GM12878 (cell line): ENCODE data around the gene TGM2. TPM values are rescaled to one million over a fixed set of nuclear protein-coding genes. Genes with fewer than 3 reads are reported as not detected.

Experiments used
- ATAC-seq: fragments of 200-7000 bp; cut with Tn5 transposase; 3 replicates; pipeline ENCODE4 v1.9.1; 2020; ENCODE audit warnings: mild to moderate bottlenecking, moderate library complexity
- BruUV-seq: library from RNA; stranded (reverse); fragments of 400-500 nt; replicated peaks from 2 replicates; lab custom pipeline; 2021; lab: Mats Ljungman, UMichigan
- CTCF ChIA-PET: fragments of 300-600 bp; sonication (Branson Sonifier 250); formaldehyde crosslinking; extraction: SDS; loops from one replicate; lab custom pipeline; 2021; ENCODE audit warnings: inconsistent platforms; lab: Yijun Ruan, JAX
- POLR2A ChIA-PET: fragments of 350-600 bp; formaldehyde crosslinking; extraction: SDS; loops from one replicate; lab custom pipeline; 2021; ENCODE audit warnings: inconsistent platforms; lab: Charles Lee
- RAD21 ChIA-PET: fragments of 300-600 bp; sonication (Branson Sonifier 250); formaldehyde crosslinking; loops from one replicate; lab custom pipeline; 2023; ENCODE audit warnings: antibody characterized with exemption; ENCODE audit not compliant: unreplicated experiment; lab: Charles Lee
- SMC1A ChIA-PET: fragments of 300-600 bp; sonication (Branson Sonifier 250); formaldehyde crosslinking; loops from one replicate; lab custom pipeline; 2023; ENCODE audit not compliant: unreplicated experiment, uncharacterized antibody; lab: Charles Lee
- DNase-seq: peaks from one replicate; pipeline ENCODE4 v3.0.0-alpha.2; 2011; ENCODE audit warnings: low read depth, low spot score
- FAIRE-seq: peaks from 3 replicates; lab custom pipeline; 2011; peaks lifted over from hg19 to GRCh38; lab: Jason Lieb, UNC
- H2AFZ ChIP-seq: 2 replicates; pipeline ENCODE4 v1.6.0; 2011; ENCODE audit warnings: low read depth, low read length, control low read depth; ENCODE audit not compliant: control insufficient read depth
- H3K27ac ChIP-seq: 2 replicates; pipeline ENCODE4 v1.5.1; 2011; ENCODE audit warnings: control low read depth; ENCODE audit not compliant: control insufficient read depth, insufficient read depth
- H3K27me3 ChIP-seq, 2 experiments: replicated peaks in 1 of 2; 2 replicates each; pipeline versions ENCODE4 v1.6.0 to v1.6.1; 2011; ENCODE audit warnings: low read length in 1 of 2; ENCODE audit not compliant: control insufficient read depth in 2 of 2, insufficient read depth in 2 of 2
- H3K36me3 ChIP-seq, 2 experiments: 2 replicates each; pipeline ENCODE4 v1.5.1; 2011; ENCODE audit warnings: low read length in 1 of 2; ENCODE audit not compliant: control insufficient read depth in 2 of 2, insufficient read depth in 2 of 2
- H3K4me1 ChIP-seq: 2 replicates; pipeline ENCODE4 v1.6.1; 2011; ENCODE audit warnings: mild to moderate bottlenecking, low read length, moderate library complexity, mixed read lengths; ENCODE audit not compliant: control insufficient read depth, insufficient read depth
- H3K4me2 ChIP-seq: 2 replicates; pipeline ENCODE4 v1.6.0; 2011; ENCODE audit warnings: control low read depth; ENCODE audit not compliant: control insufficient read depth, insufficient read depth
- H3K4me3 ChIP-seq: fragments of 200-600 bp; sonication (generic); 2 replicates; pipeline ENCODE4 v1.5.1; 2016
- H3K79me2 ChIP-seq: 2 replicates; pipeline ENCODE4 v1.6.0; 2011; ENCODE audit warnings: low read length; ENCODE audit not compliant: control insufficient read depth, insufficient read depth
- H3K9ac ChIP-seq: 2 replicates; pipeline ENCODE4 v1.8.0; 2011; ENCODE audit warnings: low read length, control low read depth, mixed read lengths; ENCODE audit not compliant: control insufficient read depth, insufficient read depth
- H3K9me3 ChIP-seq: replicated peaks from 3 replicates; pipeline ENCODE4 v1.5.1; 2011; ENCODE audit warnings: mild to moderate bottlenecking, low read length; ENCODE audit not compliant: control insufficient read depth, insufficient read depth
- H4K20me1 ChIP-seq: 2 replicates; pipeline ENCODE4 v1.6.0; 2011; ENCODE audit not compliant: control insufficient read depth, insufficient read depth
- BCL11A ChIP-seq: IDR thresholded peaks from 2 replicates; pipeline ENCODE4 v1.6.1; 2011; ENCODE audit warnings: low read depth, low read length
- IKZF2 ChIP-seq, 2 experiments: fragments of 450-650 bp; IDR thresholded peaks; 2 replicates each; pipeline ENCODE4 v1.6.1; 2017; ENCODE audit warnings: mild to moderate bottlenecking in 2 of 2, moderate library complexity in 2 of 2
- KDM1A ChIP-seq: fragments of 200-600 bp; sonication (generic); IDR thresholded peaks from 2 replicates; pipeline ENCODE4 v1.6.1; 2016; ENCODE audit warnings: borderline replicate concordance
- PKNOX1 ChIP-seq: fragments of 450-650 bp; IDR thresholded peaks from 2 replicates; pipeline ENCODE4 v1.6.1; 2016; ENCODE audit warnings: mild to moderate bottlenecking
- POU2F2 ChIP-seq: IDR thresholded peaks from 3 replicates; pipeline ENCODE4 v1.6.1; 2011; ENCODE audit warnings: low read depth, mild to moderate bottlenecking, low read length, borderline replicate concordance
- TAF1 ChIP-seq: IDR thresholded peaks from 2 replicates; pipeline ENCODE4 v1.6.1; 2011; ENCODE audit warnings: mild to moderate bottlenecking, low read depth, low read length, borderline replicate concordance
- TARDBP ChIP-seq: IDR thresholded peaks from 2 replicates; pipeline ENCODE4 v1.6.1; 2016; ENCODE audit warnings: borderline replicate concordance
- WGBS: methylation state at CpG from one replicate; pipeline ENCODE4 v1.1.6; 2016; ENCODE audit warnings: low lambda C conversion rate; ENCODE audit not compliant: insufficient replicate concordance, insufficient coverage; ENCODE audit errors: missing lambda C conversion rate; 5-methylcytosine and 5-hydroxymethylcytosine counted together
- in situ Hi-C: fragments of 300-500 bp; cut with MboI; formaldehyde crosslinking; loops from 9 replicates; pipeline ENCODE4 v1.14.3; 2018; ENCODE audit warnings: mixed read lengths
- intact Hi-C: fragments of 100-400 bp; cut with micrococcal nuclease; formaldehyde crosslinking; loops from one replicate; pipeline ENCODE4 v1.14.2; 2022; ENCODE audit not compliant: unreplicated experiment
- polyA plus RNA-seq, 11 experiments: library from polyadenylated mRNA; depleted of rRNA in 4 of 11; unstranded in 6 of 11; stranded (reverse) in 5 of 11; fragments of >200 nt; fragmentation: Nextera tagmentation in 4 of 11; fragmentation: Illumina TruSeq in 1 of 11; extraction: Ambion mirVana in 4 of 11; extraction: Trizol in 1 of 11; gene quantifications; 1 replicate in 1 of 11; 2 replicates in 10 of 11; pipeline versions ENCODE4 v1.2.1 to v1.2.3, GENCODE V29; 2011 to 2016; ENCODE audit warnings: inconsistent platforms in 2 of 11, missing spikeins in 2 of 11, low read depth in 1 of 11
- total RNA-seq, 4 experiments: library from RNA; depleted of rRNA in 3 of 4; stranded (reverse); fragments of >200 nt in 3 of 4; fragmentation: Illumina TruSeq in 1 of 4; extraction: Trizol in 1 of 4; gene quantifications; 2 replicates each; pipeline versions ENCODE4 v1.2.1 to v1.2.3, GENCODE V29; 2013 to 2021

TGM2 gene
- total and polyA plus RNA-seq, 10 of the 15 experiments (the other 5 are each of a cell fraction or from before 2014, with no cell fraction given) = 0.11 to 1.9 (median 0.51) TPM

DNA sequence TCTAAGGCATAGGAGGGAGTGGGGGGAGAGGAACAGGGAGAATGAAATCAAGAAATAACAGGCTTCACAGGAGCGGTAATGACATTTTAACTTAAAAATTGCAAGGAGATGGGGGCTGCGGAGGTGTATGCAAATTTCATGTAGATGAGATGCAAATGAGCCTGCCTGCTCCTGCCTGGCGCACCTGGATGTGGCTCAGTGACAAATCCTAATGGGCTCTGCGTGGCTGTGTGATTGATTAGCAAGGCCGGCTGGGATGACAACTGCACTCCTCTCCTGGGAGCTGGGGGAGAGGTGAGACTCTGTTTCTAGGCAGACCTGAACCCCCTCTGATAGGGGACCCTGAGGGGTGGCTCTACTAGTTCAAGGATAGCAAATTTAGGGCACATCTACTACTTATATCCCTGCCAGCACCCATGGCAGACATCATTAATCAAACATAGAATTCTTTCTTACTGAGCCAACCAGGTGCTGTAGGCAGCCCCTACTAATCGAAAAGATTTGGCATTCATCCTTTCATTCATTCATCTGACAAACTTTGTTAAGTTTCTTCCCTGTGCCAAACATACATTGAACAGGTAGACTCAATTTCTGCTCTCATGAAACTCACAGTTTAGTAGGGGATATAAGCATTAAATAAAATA lies 38.4 kb upstream of the TGM2 start:
- RAD21 ChIA-PET = no interaction called here
- WGBS = 46% methylated on average over 6 of the region's 6 CpGs
- Histone ChIP-seq H3K36me3 (no peaks in the 10 kb centered on the region), H3K9ac (no peak overlapping the region), H3K4me1 (no peaks in the 10 kb centered on the region), H3K9me3 (no peaks in the 10 kb centered on the region), H3K79me2 (no peaks in the 10 kb centered on the region)
- POLR2A ChIA-PET = no interaction called here
- intact Hi-C loops = no loop called here
- no TSS peak for BruUV-seq
- TF ChIP-seq BCL11A (no peak), TARDBP (no peak), POU2F2 (0 out of 3 replicates have a peak, but pooled peaks have one; percentile 19), KDM1A (no peak), IKZF2 (IDR thresholded peaks at IDR 0.05) (no peak), TAF1 (no peak), PKNOX1 (no peak)
- TF ChIP-seq, all 136 proteins: peak for 1
- Histone ChIP-seq H4K20me1 (no peaks in the 10 kb centered on the region), H3K4me3 (no peak overlapping the region), H2AFZ (no peak overlapping the region), H3K4me2 (no peak overlapping the region), H3K27me3 (no peaks in the 10 kb centered on the region; a peak in 1 of 4 replicates), H3K27ac (no peak overlapping the region)
- no peak for ATAC-seq
- in situ Hi-C loops = no loop called here
- ChIA-PET SMC1A (no interaction called here), CTCF (interaction anchor here (6.2 kb wide), 1 partner anchor 17 kb away, joined by 35 read pairs; no protein-coding TSS in a partner anchor)
- no peak for DNase-seq
- FAIRE-seq = no peak
